ENCODE results near the gene GNAS.
"Not testable (repeated sequence)": the region's sequence is repeated elsewhere in the genome, so short reads cannot be mapped to it uniquely, and the experiment has no call there.

GNAS gene

GRCh38 chr20:58941471-58941870, 89.0 kb downstream of the GNAS start:
- no peak for DNase-seq

DNA sequence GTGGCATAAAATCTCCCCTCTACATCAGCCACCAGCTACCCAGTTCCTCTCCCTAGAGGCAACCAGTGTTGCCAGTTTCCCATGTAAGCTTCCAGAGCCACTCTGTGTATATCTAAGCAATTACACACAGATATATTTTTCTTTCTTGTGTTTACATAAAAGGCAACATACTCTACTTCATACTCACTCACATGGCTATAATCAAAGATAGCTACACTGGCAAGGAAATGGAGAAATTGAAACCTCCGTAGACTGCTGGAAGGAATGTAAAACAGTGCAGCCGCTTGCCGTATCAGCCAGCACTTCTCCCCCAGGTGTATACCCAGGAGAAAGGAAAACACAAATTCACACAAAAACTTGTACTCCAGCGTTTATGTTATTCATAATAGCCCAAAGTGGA, 90.0 kb downstream of the GNAS start:
- DNase-seq: no peak

DNA sequence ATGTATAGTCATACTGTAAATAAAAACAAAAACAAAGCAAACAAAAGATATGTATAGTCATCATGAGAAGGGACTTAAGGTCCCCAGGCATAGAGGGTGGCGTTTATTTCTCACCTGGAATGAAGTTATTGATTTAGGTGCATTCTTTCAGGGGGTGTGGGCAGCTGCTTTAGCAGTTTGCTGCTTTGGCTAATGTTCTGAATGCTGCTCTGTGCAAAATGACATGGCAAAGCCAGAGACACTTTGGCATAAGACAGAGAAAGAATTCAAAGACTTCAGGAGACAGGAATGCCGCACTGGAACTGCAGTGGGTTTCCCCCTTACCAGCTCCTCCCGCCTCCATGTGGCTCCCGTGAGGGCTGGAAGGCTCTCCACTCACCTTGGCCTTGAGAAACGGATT, 92.1 kb downstream of the GNAS start:
- no peak for DNase-seq

- no peak for DNase-seq
These were observed 93.6 kb downstream of the GNAS start for GRCh38 chr20:58945965-58946631.

DNA sequence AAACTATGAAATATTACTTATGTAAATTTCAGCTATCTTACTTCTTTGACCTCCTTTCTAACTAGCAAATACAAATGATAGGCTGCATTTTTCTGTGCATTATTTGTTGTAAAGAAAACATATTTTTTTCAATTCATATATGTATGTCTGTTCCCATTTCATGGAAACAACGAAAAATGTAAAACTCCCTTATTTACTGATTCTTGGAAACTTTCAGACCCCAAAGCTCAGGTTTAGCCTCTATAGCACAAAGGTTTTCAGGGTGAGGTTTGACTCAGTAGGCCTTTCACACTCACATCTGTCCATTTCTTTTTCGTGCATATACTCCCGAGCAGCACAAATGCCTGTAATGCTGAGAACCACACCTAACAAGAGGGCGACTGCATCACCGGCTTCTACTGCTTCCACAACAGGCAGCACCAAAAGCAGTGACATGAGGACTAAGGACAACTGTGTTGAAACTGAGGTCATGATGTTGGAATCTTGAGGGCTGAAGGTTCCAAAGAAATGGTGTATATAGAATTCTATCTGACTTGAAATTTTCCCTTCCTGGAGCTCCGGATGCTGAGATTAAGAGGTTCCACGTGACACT, 95.4 kb downstream of the GNAS start:
- DNase-seq: not testable (repeated sequence)

GRCh38 chr20:58950603-58951002, 98.1 kb downstream of the GNAS start:
- no peak for DNase-seq

- no peak for DNase-seq
These were observed 100.5 kb downstream of the GNAS start for GRCh38 chr20:58953050-58953449.

- no peak for DNase-seq
These were observed 103.6 kb downstream of the GNAS start for GRCh38 chr20:58956078-58956477.

- no peak for DNase-seq
These were observed 107.1 kb downstream of the GNAS start for GRCh38 chr20:58959652-58960051.

Data from HCEC 1CT (cell line).